IMR-90 (cell line): Measurements from ENCODE around the gene PRKCE. TPM values are rescaled to one million over a fixed set of nuclear protein-coding genes. Genes with fewer than 3 reads are reported as not detected.

Source experiments
- ATAC-seq: fragments of 200-7000 bp; cut with Tn5 transposase; 2 replicates; pipeline ENCODE4 v1.9.1; 2020; ENCODE audit warnings: low read depth, mild to moderate bottlenecking, moderate library complexity
- BruUV-seq: library from RNA; stranded (reverse); fragments of 400-500 nt; replicated peaks from 2 replicates; lab custom pipeline; 2021; lab: Mats Ljungman, UMichigan
- CTCF ChIA-PET: fragments of 300-600 bp; formaldehyde crosslinking; extraction: SDS; loops from one replicate; lab custom pipeline; 2021; ENCODE audit warnings: antibody characterized with exemption; lab: Yijun Ruan, JAX
- POLR2A ChIA-PET: fragments of 300-600 bp; sonication (Branson Sonifier 250); formaldehyde crosslinking; loops from one replicate; lab custom pipeline; 2022; ENCODE audit warnings: antibody characterized with exemption; ENCODE audit not compliant: unreplicated experiment; lab: Charles Lee
- DNase-seq: peaks from one replicate; pipeline ENCODE4 v3.0.0; 2013
- H2AFZ ChIP-seq: replicated peaks from 2 replicates; pipeline ENCODE3; 2013; ENCODE audit warnings: low read length, mild to moderate bottlenecking; ENCODE audit not compliant: poor library complexity
- H2AK5ac ChIP-seq: 2 replicates; pipeline ENCODE4 v1.6.1; 2013; ENCODE audit warnings: low read depth, low read length, inconsistent platforms
- H2AK9ac ChIP-seq: replicated peaks from 2 replicates; pipeline ENCODE3; 2013; ENCODE audit warnings: mild to moderate bottlenecking, low read depth, low read length, moderate library complexity; ENCODE audit not compliant: poor library complexity
- H2BK120ac ChIP-seq: 2 replicates; pipeline ENCODE4 v1.6.1; 2013; ENCODE audit warnings: low read depth, low read length, inconsistent platforms
- H2BK15ac ChIP-seq: 3 replicates; pipeline ENCODE4 v1.6.1; 2013; ENCODE audit warnings: low read depth, low read length, inconsistent platforms
- H2BK20ac ChIP-seq: 2 replicates; pipeline ENCODE4 v1.6.1; 2013; ENCODE audit warnings: low read depth, mild to moderate bottlenecking, inconsistent platforms, low read length, moderate library complexity
- H2BK5ac ChIP-seq: 2 replicates; pipeline ENCODE4 v1.6.1; 2013; ENCODE audit warnings: mild to moderate bottlenecking, low read depth, low read length, inconsistent platforms; ENCODE audit not compliant: poor library complexity, severe bottlenecking
- H3K14ac ChIP-seq: replicated peaks from 2 replicates; pipeline ENCODE4 v1.6.1; 2013; ENCODE audit warnings: low read depth, low read length, inconsistent platforms
- H3K18ac ChIP-seq: 2 replicates; pipeline ENCODE4 v1.6.1; 2013; ENCODE audit warnings: low read depth, low read length, control low read depth
- H3K23ac ChIP-seq: 2 replicates; pipeline ENCODE4 v1.6.1; 2013; ENCODE audit warnings: low read depth, low read length, inconsistent platforms
- H3K27ac ChIP-seq: 2 replicates; pipeline ENCODE4 v1.5.1; 2013; ENCODE audit warnings: mild to moderate bottlenecking, control low read depth, low read length; ENCODE audit not compliant: insufficient read depth
- H3K27me3 ChIP-seq: 2 replicates; pipeline ENCODE4 v1.6.1; 2013; ENCODE audit warnings: low read length; ENCODE audit not compliant: control insufficient read depth, insufficient read depth
- H3K36me3 ChIP-seq: 2 replicates; pipeline ENCODE4 v1.6.1; 2013; ENCODE audit warnings: low read length, mixed read lengths; ENCODE audit not compliant: control insufficient read depth, insufficient read depth
- H3K4ac ChIP-seq: 2 replicates; pipeline ENCODE4 v1.6.1; 2013; ENCODE audit warnings: low read depth, low read length, inconsistent platforms
- H3K4me1 ChIP-seq: 2 replicates; pipeline ENCODE4 v1.6.1; 2013; ENCODE audit warnings: low read length, mixed read lengths; ENCODE audit not compliant: control insufficient read depth, insufficient read depth
- H3K4me2 ChIP-seq: 2 replicates; pipeline ENCODE4 v1.6.1; 2013; ENCODE audit warnings: low read depth, mild to moderate bottlenecking, control low read depth, low read length, moderate library complexity
- H3K4me3 ChIP-seq: 2 replicates; pipeline ENCODE4 v1.5.1; 2013; ENCODE audit warnings: low read depth, mild to moderate bottlenecking, control low read depth, low read length, moderate library complexity; ENCODE audit not compliant: insufficient read depth
- H3K56ac ChIP-seq: 2 replicates; pipeline ENCODE4 v1.6.1; 2013; ENCODE audit warnings: low read length, inconsistent platforms; ENCODE audit not compliant: insufficient read depth; ENCODE audit errors: extremely low read depth
- H3K79me1 ChIP-seq, 2 experiments: 2 replicates each; pipeline ENCODE4 v1.6.1; 2013; ENCODE audit warnings: low read length in 2 of 2, inconsistent platforms in 1 of 2, low read depth in 1 of 2
- H3K9ac ChIP-seq: 2 replicates; pipeline ENCODE4 v1.6.1; 2013; ENCODE audit warnings: low read depth, low read length, control low read depth
- H3K9me1 ChIP-seq: 2 replicates; pipeline ENCODE4 v1.6.1; 2013; ENCODE audit warnings: low read length, inconsistent platforms; ENCODE audit not compliant: insufficient read depth
- H3K9me3 ChIP-seq: 2 replicates; pipeline ENCODE4 v1.6.1; 2013; ENCODE audit warnings: low read length; ENCODE audit not compliant: control insufficient read depth, insufficient read depth
- H4K20me1 ChIP-seq: 2 replicates; pipeline ENCODE4 v1.6.1; 2013; ENCODE audit warnings: low read length, inconsistent platforms; ENCODE audit not compliant: insufficient read depth
- H4K5ac ChIP-seq: 2 replicates; pipeline ENCODE4 v1.6.1; 2013; ENCODE audit warnings: mild to moderate bottlenecking, low read depth, low read length, control low read depth
- H4K8ac ChIP-seq, 2 experiments: 2 replicates each; pipeline ENCODE4 v1.6.1; 2013; ENCODE audit warnings: low read depth in 2 of 2, low read length in 2 of 2, control low read depth in 1 of 2, inconsistent platforms in 1 of 2
- H4K91ac ChIP-seq: 2 replicates; pipeline ENCODE4 v1.6.1; 2013; ENCODE audit warnings: low read depth, low read length, inconsistent platforms; ENCODE audit not compliant: insufficient read depth
- RFX5 ChIP-seq: IDR thresholded peaks from 2 replicates; pipeline ENCODE4 v1.8.0; 2012; ENCODE audit warnings: low read depth, mild to moderate bottlenecking, low read length, moderate library complexity
- WGBS, 2 experiments: methylation state at CpG; one replicate each; pipeline versions ENCODE4 v1.1.5 to v1.1.7; 2013; ENCODE audit warnings: missing lambda C conversion rate in 2 of 2; ENCODE audit not compliant: insufficient read length in 1 of 2; ENCODE audit errors: extremely low coverage in 2 of 2; 5-methylcytosine and 5-hydroxymethylcytosine counted together
- dilution Hi-C: fragments of 300-500 bp; cut with HindIII; formaldehyde crosslinking; loops from one replicate; pipeline ENCODE4 v1.14.3; 2018; ENCODE audit warnings: low sequenced_read_pairs; ENCODE audit not compliant: unreplicated experiment
- in situ Hi-C: fragments of 300-500 bp; cut with MboI; formaldehyde crosslinking; loops from 3 replicates; pipeline ENCODE4 v1.14.3; 2019; ENCODE audit warnings: low sequenced_read_pairs, inconsistent platforms, mixed read lengths
- intact Hi-C: fragments of 100-400 bp; cut with micrococcal nuclease; formaldehyde crosslinking; loops from 2 replicates; pipeline ENCODE4 v1.10.0; 2022
- polyA plus RNA-seq, 3 experiments: library from polyadenylated mRNA; depleted of rRNA; stranded (reverse); fragments of >200 nt; gene quantifications; 2 replicates each; pipeline ENCODE4 v1.2.3, GENCODE V29; 2012; ENCODE audit warnings: low replicate concordance in 1 of 3
- total RNA-seq: library from RNA; depleted of rRNA; stranded (reverse); fragments of >200 nt; gene quantifications from 2 replicates; pipeline ENCODE4 v1.2.3, GENCODE V29; 2012

Gene PRKCE
- total and polyA plus RNA-seq, 2 of the 4 experiments (the other 2 are of a cell fraction): 8.1 to 32.4 TPM

GRCh38 chr2:45960057-45960863 is 308.8 kb downstream of the PRKCE start:
- no TSS peak for BruUV-seq
- H2AFZ ChIP-seq: no peak overlapping the region
- H2BK120ac ChIP-seq: no peak overlapping the region
- dilution Hi-C loops: no loop called here
- H3K9ac ChIP-seq: no peak overlapping the region
- no peak overlapping the region for H2BK15ac ChIP-seq
- ATAC-seq (no peak), DNase-seq (no peak)
- H3K56ac ChIP-seq: no peak overlapping the region
- peaks cover 13% of the 10 kb centered on the region for H3K9me1 ChIP-seq
- no peak overlapping the region for H4K5ac ChIP-seq
- POLR2A ChIA-PET: interaction anchor here (0.5 kb wide), 1 partner anchor 339 kb away, joined by 13 read pairs; no protein-coding TSS in a partner anchor
- 100% methylated on average over 1 of the region's 8 CpGs; no CpG with 5 or more reads in 1 of the 2 experiments for WGBS, 2 experiments
- H4K91ac ChIP-seq: no peak overlapping the region
- H4K8ac ChIP-seq: no peak overlapping the region
- no peak overlapping the region for H3K23ac ChIP-seq
- intact Hi-C loops: no loop called here
- no peak overlapping the region for H3K27ac ChIP-seq
- no peak overlapping the region for H2BK5ac ChIP-seq
- peaks cover 18% of the 10 kb centered on the region for H3K4me1 ChIP-seq
- peaks cover 3% of the 10 kb centered on the region; the same call in 1 of the 2 replicates for H4K20me1 ChIP-seq
- no peaks in the 10 kb centered on the region for H3K27me3 ChIP-seq
- no peak overlapping the region for H3K14ac ChIP-seq
- no peak overlapping the region for H3K4ac ChIP-seq
- no peak overlapping the region for H2AK9ac ChIP-seq
- TF ChIP-seq RFX5: no peak
- H3K4me3 ChIP-seq: no peak overlapping the region
- H3K36me3 ChIP-seq: no peaks in the 10 kb centered on the region
- CTCF ChIA-PET: no interaction called here
- no peak overlapping the region for H3K4me2 ChIP-seq
- H3K79me1 ChIP-seq: peaks cover 0 to 7% of the 10 kb centered on the region in 2 experiments; a peak in 1 of 4 replicates
- H3K9me3 ChIP-seq: no peaks in the 10 kb centered on the region
- no peak overlapping the region for H3K18ac ChIP-seq
- 0 out of 2 replicates have a peak overlapping the region, but pooled peaks have one; percentile 8 for H2BK20ac ChIP-seq
- H2AK5ac ChIP-seq: no peak overlapping the region
- in situ Hi-C loops: no loop called here
